GM18511 (cell line): ENCODE measurements around the gene MYH10.

Experiments used
- ATAC-seq: cut with Tn5 transposase; IDR thresholded peaks from one replicate; pipeline ENCODE4 v1.9.1; 2021; ENCODE audit warnings: mild to moderate bottlenecking, moderate library complexity; ENCODE audit not compliant: unreplicated experiment

Gene MYH10

GRCh38 chr17:8477715-8478441, 152.6 kb downstream of the MYH10 start:
- ATAC-seq, result no peak

- no peak for ATAC-seq
These were observed 153.4 kb downstream of the MYH10 start for GRCh38 chr17:8477171-8477570.

- no peak for ATAC-seq
These were observed 153.8 kb downstream of the MYH10 start for GRCh38 chr17:8476741-8477140.

- no peak for ATAC-seq
These were observed 154.7 kb downstream of the MYH10 start for GRCh38 chr17:8475781-8476180.

- ATAC-seq, result no peak
These were observed 155.3 kb downstream of the MYH10 start for GRCh38 chr17:8475227-8475626.

- no peak for ATAC-seq
These were observed 155.7 kb downstream of the MYH10 start for GRCh38 chr17:8474826-8475225.

- ATAC-seq, result no peak
These were observed 156.9 kb downstream of the MYH10 start for GRCh38 chr17:8473451-8474192.

GRCh38 chr17:8472663-8473062, 157.9 kb downstream of the MYH10 start:
- ATAC-seq, result no peak

GRCh38 chr17:8470447-8471047, 160.0 kb downstream of the MYH10 start:
- ATAC-seq, result no peak

- ATAC-seq, result no peak
These were observed 160.6 kb downstream of the MYH10 start for GRCh38 chr17:8469964-8470363.

- no peak for ATAC-seq
These were observed 161.5 kb downstream of the MYH10 start for GRCh38 chr17:8468980-8469379.

GRCh38 chr17:8468127-8468526, 162.4 kb downstream of the MYH10 start:
- ATAC-seq, result no peak

GRCh38 chr17:8467527-8467926, 163.0 kb downstream of the MYH10 start:
- ATAC-seq, result no peak

GRCh38 chr17:8466873-8467272, 163.7 kb downstream of the MYH10 start:
- ATAC-seq, result no peak

GRCh38 chr17:8466456-8466855, 164.1 kb downstream of the MYH10 start:
- no peak for ATAC-seq

- no peak for ATAC-seq
These were observed 164.8 kb downstream of the MYH10 start for GRCh38 chr17:8465759-8466158.

GRCh38 chr17:8465356-8465755, 165.2 kb downstream of the MYH10 start:
- no peak for ATAC-seq

GRCh38 chr17:8464941-8465340, 165.6 kb downstream of the MYH10 start:
- no peak for ATAC-seq

GRCh38 chr17:8463099-8463498, 167.4 kb downstream of the MYH10 start:
- no peak for ATAC-seq

GRCh38 chr17:8462564-8462963, 168.0 kb downstream of the MYH10 start:
- no peak for ATAC-seq

GRCh38 chr17:8459831-8460230, 170.7 kb downstream of the MYH10 start:
- no peak for ATAC-seq

GRCh38 chr17:8459107-8459506, 171.4 kb downstream of the MYH10 start:
- ATAC-seq, result no peak
